NOMO-1 treated with DMSO at 0.1 percent for 48 hours (cell line): ENCODE results near the gene WWOX.
"Not testable (repeated sequence)": the region's sequence is repeated elsewhere in the genome, so short reads cannot be mapped to it uniquely, and the experiment has no call there.

Experiments used
- DNase-seq: peaks from one replicate; lab custom pipeline; 2025; ENCODE audit not compliant: unreplicated experiment; lab: John Stamatoyannopoulos, UW

WWOX gene

DNA sequence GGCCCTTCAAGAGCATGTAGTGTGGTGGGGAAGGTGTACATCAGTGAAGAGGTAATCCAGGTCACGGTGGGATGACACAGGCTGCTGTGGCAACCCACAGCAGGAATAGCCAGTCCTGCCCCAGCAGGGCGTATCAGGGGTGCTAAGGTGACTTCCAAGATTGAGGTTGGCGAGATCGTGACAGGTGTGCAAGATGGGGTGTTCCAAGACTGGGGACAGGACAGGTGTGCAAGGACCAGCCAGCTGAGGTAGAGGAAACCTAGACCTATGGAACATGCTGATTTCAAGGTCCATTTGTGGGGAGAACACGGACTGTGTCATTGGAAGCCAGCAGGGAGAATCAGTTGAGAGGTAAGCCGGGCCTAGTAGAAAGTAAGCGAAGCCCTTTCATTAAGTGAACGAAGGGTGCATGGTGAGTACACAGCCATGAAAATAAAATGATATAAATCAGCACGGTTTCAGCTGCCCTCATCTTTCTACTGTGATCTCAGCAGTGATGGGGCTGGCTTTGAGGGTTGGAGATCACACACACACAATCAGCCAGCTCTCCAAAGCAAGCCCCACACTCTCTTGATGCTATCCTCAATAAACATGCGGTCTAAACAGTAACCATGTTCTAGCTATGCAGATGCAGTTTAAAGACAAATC, 497.0 kb downstream of the WWOX start:
- DNase-seq = no peak

DNA sequence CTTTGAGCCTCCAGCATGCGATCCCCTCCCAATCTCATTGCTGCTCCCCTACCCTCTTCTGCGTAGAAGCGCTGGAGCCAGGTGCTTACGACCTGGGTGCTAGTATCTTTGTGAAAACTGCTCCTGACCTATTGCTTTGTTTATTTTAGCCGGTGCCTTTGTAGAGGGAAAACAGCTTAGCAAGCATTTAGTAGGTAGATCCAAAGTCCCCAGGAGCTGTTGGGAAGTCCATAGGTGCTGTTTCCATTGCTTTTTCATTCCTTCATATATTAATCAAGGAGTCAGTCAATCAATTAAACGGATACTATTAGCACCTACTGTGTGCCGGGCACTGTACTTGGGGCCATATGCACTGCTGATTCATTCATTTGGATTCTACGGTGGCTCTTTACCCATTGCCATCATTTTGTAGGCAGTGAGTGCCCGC, 497.6 kb downstream of the WWOX start:
- DNase-seq = no peak

DNA sequence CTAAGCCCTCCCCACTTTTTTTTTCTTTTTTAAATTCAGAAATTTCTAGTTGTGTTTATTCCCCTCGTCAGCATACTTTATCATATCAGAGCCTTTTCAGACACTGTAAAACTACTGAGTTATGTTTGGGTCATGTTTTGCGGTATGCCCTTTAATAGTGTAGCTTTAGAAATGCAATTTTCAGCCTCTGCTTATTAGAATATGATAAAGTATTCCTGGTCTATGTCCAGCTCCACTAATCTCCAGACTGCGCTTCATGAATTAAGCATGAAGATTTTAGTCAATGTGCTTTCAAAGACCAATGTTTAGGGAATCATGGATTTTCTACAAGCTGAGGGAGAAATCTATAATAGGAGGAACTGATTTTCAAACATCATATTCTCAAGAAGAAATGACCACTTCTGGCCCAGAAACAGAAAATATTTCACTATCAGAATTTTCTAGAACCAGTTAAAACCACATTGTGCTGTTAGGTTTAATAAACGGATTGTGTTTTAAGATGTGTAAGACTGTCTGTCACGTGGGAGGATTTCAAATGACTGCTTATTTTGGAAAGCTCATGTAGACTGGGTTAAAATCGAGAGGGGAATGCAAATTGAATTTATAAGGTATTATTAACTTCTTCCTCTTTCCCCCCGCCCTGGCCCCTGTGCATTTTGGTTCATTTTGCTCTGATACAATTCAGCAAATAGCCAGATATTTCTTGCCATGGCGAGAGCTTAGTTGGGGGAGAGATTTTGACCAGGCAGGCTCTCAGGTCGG, 498.5 kb downstream of the WWOX start:
- no peak for DNase-seq

DNA sequence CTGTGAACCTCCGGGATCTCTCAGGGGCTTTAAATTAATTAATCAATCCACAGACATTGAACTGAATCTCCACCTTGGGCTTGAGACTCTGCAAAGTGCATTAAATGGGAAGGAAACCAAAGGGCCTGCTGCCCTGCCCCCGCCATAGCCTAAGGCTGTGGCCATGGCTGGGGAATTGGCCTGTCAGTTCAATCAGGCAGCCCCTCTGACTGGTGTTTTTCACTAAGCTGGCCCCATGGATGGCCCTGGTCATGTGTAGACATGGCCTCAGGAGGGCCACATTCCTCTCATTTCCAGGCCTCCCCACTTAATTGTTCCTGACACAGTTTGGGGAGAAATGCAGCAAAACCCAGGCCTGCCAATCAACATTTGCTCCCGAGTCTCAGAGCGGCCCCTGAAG, 499.8 kb downstream of the WWOX start:
- DNase-seq = no peak

DNA sequence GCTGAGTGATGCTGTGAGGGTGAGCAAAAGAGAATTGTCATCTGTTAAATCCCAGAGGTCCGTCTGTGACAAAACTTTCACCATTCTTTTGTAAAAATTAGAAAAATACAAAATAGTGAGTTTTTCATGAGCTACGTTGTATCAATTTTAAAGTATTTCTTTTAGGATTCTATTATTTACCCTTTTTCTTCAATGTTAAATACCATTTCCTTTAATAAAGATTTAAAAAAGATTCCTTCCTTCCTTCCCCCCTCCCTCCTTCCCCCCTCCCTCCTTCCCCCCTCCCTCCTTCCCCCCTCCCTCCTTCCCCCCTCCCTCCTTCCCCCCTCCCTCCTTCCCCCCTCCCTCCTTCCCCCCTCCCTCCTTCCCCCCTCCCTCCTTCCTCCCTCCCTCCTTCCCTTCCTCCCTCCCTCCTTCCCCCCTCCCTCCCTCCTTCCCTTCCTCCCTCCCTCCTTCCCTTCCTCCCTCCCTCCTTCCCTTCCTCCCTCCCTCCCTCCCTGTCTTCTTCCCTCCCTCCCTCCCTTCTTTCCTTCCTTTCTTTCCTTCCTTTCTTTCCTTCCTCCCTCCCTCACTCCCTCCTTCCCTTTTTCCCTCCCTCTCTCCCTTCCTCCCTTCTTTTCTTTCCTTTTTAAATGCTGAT, 505.1 kb downstream of the WWOX start:
- DNase-seq = not testable (repeated sequence)

DNA sequence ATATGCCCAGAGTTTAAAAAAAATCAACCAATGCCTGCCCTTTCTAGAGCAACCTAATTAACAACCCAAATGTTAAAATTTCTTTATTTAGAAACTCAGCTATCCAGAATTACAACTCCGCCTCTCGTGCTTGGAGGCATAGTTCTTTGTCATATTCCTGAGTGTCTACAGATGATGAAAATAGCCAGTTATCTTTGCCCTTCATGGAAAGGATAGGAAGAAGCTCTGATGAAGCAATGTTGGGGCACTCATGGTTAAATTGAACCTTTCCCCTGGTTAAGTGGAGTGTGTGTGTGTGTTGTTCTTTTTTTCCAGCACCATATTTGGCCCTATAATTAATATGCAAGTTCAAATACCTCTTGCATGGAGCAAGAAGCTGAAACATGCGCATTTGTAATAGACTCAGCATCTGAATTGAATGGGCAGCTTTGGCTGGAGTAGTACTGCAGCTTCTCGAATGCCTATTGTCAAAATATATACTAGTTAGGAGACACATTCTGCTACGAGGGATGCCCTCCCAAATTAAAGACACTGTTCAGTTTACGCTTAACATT, 506.2 kb downstream of the WWOX start:
- DNase-seq = no peak

DNA sequence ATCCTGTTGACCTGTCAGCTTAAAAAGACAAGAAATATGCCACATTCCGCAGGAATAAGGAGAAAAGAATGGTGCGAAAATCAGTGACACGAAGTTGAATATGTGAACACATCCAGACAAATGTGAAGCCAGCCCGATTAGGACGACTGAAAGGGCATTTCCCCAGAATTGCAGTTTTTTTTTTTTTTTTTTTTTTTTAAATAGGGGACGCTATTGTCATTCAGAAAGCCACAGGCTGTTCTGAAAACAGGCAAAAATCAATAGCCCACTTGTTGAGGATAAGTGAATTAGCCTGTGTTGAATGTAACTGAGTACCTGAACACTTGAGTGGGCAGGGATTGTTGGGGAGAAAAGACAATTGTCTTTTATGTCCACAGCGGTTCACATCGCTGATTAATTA, 507.1 kb downstream of the WWOX start:
- no peak for DNase-seq

DNA sequence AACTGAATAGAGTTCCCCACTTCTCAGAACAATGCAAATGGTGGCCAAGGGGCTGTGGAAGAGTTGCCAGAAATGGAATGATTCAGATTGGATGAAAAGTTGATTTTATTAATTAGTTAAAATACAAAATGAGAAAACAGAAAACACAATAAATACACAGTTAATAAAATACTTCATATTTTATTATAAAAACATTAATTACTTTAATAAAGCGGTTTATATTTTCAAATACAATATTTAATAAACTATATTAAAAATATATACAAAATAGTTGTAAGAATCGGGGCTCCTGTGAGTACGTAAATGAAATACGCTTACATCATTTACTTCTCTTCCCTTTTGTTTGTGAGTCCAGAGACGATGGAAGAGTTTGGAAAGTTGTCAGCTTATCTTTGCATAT, 507.6 kb downstream of the WWOX start:
- no peak for DNase-seq

DNA sequence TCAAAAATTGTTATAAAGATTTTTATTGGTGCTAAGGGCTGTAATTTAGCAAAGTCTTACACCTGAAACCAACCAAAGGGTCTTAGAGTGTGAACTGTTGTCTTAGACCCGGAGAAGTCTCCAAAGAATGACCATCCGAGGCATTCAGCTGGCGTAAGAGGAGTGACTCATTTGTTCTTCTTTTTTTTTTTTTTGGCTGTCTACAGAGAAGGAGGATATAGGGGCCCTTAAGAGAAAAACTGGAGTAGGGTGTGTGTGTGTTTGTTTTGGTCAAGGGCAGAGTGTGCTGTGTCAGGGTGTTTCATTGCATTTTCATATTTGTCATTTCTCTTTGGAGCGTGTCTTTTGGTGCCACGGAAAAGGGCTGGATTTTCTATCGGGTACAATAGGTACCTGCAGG, 508.0 kb downstream of the WWOX start:
- peak; percentile 69 for DNase-seq

DNA sequence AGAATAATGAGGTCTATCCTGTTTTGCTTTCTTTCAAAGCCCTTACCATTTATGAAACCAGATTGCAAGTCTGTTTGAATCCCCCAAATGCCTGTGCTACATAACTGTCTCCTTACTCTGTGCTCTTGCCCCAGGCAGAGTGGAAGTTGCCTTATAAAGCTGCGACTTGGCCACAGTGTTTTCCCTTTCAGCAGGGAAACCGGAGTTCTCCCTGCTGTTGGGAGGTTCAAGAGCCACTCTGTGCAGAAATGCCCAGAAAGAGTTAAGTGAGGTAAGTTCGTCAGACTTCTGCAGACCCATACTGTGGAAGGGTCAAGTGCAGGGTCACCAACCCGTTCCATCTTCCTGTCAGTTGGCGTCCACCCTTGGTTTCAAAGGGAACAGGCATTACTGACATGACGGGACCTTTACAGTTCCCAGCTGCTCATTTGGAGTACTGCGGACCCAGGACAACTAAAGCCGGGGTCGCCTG, 508.9 kb downstream of the WWOX start:
- DNase-seq = no peak

DNA sequence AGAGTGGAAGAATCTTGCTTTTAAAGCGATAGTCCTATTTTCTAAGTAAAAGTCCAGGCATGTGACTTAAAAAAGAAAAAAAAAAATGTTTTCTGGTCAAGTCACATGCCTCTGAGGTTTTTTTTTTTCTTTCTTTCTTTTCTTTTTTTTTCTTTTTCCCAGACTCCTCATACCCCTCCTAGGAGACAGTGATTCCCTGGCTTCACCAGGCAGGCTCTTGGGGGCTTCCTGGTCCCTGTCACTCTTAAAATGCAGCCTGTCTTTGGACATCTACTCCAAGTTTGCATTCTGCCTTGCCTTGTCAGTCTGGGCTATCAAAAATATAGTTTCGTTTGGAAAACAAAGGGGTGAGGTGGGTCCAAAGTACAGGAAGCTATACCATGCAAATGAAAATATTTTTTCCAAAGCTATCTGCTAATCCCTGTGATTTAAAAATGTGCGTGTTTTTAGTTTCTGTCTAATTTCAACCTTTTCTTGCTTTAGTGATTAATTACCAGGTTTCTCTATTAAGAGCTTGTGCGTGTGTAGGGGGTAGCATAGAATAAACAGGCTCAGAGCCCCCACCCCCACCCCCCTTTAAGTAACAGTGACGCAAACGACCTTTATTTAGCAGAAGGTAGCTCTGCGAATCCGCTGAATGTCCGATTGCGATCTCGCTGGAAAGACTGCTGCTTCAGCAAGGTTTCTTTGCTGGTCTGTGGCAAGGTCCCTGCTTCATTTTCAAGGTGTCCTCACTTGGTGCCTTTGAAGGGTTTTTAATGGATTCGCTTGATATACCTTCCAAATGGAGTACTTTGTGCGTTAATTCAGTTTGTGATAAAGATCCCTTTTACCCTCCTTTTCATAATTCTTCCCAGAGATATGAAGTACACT, 510.2 kb downstream of the WWOX start:
- no peak for DNase-seq

DNA sequence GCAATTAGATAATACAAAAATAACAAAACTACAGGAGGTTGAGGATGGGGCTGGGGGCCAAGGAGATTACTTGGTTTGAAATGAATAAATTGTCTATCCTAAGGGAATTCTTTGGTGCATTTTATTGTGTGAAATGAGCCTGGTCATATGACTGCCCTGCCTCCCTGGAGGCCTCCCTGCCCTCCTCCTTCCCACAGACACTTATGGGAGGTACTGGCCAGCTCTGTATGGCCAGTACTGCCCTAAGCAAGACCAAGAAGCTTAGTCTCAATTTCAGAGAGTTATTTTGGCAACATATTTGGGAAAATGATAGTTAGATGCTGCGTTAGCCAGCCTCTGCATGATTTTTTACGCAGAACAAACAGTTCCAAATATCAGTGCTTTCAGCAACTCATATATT, 511.9 kb downstream of the WWOX start:
- no peak for DNase-seq

DNA sequence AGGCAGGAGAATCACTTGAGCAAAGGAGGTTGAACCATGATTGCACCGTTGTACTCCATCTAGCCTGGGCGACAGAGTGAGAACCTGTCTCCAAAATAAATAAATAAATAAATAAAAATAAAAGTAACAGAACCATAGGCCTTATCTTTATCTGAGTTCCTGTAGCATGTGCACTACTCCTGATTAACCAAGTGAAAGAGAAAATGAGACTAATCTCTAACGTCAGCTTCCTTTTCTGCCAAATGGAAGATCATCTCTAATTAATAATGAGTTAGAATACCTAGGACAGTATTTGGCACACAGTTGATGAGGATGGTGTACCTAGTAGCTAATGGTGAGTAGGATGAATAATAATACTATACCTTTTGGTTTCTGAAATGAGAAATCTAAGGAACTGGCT, 520.4 kb downstream of the WWOX start:
- DNase-seq = no peak

DNA sequence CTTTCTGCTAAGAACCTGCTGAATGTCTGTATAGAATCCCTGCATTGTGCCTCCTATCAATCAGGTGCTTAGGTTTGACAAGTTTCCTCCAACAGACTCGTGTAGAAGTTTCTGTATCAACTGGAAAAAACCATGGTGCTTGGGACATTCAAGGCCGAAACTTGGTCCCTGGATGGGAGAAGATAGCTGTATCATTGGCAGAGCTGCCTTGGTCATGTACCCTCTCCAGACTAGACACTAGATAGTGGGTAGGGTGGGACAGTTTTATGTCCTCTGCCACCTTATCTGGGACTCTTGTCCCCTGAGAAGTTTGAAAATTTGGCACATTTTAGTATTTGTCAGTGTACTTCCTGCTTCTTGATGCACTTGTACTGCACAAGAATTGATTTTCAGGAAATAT, 520.8 kb downstream of the WWOX start:
- DNase-seq = no peak

DNA sequence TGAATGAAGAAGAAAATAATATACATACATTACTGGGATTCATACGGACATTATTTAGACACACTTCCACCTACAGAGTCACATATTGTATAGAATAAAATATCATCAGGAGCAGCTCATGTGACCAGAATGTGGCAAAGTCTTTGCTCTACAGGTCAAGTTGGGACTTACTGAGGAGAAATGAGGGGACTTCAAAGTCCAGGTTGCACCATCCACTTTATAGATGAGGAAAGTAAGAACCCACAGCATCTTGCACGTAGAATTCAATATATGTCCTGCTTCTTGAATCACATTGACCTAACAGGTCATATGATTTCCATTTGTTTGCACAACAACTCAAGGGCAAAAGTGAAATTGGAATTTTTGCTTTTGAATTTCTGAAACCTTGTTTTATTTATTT, 524.3 kb downstream of the WWOX start:
- no peak for DNase-seq

DNA sequence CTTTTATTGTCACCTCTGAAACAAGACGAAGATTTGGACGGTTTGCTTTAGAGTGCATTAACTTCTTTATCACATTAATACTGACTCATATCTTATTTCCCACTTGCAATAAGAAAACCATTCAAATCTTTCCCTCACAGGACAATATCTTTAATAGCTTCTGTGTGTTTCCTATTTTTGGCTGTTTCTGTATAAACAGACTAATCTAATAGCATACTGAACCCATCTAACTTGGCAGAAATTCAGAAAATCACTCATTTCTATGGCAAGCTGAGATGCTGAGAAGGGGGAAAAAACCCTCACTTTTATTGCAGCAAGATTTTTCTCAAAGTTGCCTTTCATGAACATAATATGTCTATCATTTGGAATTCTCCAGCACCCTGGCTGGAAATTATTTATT, 524.9 kb downstream of the WWOX start:
- no peak for DNase-seq

DNA sequence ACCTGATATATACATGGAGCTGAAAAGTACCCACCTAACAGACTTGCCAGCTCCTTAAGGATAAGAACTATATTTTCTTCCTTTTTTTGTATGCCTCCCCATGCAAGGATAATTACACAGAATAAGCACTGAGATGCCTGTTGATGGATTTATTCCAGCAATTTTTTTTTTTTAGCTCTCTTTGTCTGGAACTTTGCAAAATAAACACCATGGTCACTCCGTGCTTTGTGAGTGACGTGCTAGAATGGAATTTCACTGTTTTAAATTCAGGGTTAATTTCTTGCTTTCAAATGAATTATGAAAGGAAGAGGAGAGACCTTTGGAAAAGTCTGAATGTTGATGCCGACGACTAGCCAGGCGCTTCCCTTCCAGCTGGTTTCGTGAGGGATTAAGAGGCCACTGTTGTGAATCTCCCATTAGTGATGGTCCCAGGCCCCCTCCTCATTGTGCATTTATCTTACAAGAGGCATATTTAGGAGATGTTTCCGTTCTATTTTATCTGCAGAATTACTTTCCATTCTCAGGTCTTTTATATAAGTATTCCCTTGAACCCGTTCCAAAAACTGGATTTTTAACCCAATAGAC, 529.1 kb downstream of the WWOX start:
- DNase-seq = no peak

DNA sequence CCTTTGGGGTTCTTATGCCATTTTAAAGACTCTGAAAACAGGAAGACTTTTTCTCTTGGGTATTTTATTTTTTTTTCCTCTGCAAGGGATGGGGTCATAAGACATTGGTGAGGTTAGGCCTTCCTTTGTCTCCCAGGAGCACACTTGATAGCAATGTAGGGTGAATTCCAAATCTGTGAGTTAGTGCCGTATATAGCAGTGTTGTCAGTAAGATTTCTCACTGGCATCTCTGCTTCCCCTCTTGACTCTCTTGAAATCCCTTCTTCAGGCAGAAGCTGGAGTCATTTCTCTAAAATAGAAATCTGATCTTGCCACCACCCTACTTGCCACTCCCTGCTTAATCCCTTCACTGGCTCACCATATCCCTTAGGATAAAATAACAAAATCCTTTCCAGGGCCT, 529.7 kb downstream of the WWOX start:
- DNase-seq = no peak

DNA sequence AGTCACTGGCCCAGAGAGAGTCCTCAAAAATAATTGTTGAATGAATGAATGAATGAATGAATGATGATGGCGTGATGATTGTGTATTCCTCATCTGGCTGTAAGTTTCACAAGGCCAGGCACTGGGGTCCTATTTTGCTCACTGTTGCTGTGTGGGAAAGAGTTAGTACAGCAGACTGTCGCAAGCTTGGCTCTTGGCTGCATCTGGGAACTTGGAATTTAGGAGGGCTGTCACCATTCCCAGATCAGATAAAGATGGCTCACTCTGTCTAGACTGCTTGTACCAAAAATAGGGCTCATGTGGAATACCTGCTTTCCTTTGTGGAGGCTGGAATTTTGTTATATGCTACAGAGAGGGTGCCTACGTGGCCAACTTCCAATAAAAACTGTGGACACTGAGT, 530.6 kb downstream of the WWOX start:
- no peak for DNase-seq

DNA sequence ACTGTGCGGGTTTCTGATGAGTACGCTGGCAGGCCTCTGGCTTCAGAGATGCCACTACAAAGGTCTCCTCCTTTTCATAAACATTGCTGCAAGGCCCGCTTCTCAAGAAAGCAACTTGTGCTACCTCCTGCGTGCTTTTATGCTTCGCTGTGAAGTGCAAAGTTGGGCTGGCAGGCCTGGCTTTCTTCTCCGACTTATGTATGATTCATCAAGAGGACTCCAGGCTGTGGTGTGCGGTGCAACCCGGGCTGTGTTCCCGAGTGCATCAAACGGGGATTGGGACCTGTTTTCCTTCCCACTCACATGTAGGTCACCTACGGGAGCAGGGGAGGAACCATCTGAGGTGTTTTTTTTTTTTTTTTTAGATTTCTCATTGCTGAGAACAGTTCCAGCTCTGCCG, 534.1 kb downstream of the WWOX start:
- DNase-seq = no peak

DNA sequence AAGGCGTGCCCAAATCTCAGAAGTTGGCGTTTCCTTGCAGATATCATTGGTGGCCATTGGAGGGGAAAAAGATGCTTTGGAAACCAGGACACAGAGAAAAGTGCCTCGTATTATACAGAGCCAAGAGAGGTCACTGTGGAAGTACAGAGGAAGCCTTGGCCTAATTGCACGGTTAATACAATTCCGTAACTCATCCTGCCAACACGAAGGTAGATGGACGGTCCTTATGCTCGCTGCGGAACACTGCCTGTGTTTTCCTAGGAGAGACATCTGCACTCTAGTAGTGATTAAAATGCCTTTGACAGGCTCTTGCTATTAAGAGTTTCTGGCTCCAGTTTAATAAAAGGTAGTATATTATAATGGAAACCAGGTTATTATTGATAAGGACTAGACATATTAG, 536.4 kb downstream of the WWOX start:
- DNase-seq = no peak
